Skin of body (tissue), 2 donors: Measurements from ENCODE around the gene EPHA8. TPM values are rescaled to one million over a fixed set of nuclear protein-coding genes. Genes with fewer than 3 reads are reported as not detected.

Experiments used
- DNase-seq: peaks from one replicate; lab custom pipeline; 2025; lab: John Stamatoyannopoulos, UW
- total RNA-seq: library from RNA; depleted of rRNA; stranded (reverse); fragments of >200 nt; gene quantifications from one replicate; pipeline ENCODE4 v1.2.3, GENCODE V29; 2014

The EPHA8 gene
- total RNA-seq: not detected

DNA sequence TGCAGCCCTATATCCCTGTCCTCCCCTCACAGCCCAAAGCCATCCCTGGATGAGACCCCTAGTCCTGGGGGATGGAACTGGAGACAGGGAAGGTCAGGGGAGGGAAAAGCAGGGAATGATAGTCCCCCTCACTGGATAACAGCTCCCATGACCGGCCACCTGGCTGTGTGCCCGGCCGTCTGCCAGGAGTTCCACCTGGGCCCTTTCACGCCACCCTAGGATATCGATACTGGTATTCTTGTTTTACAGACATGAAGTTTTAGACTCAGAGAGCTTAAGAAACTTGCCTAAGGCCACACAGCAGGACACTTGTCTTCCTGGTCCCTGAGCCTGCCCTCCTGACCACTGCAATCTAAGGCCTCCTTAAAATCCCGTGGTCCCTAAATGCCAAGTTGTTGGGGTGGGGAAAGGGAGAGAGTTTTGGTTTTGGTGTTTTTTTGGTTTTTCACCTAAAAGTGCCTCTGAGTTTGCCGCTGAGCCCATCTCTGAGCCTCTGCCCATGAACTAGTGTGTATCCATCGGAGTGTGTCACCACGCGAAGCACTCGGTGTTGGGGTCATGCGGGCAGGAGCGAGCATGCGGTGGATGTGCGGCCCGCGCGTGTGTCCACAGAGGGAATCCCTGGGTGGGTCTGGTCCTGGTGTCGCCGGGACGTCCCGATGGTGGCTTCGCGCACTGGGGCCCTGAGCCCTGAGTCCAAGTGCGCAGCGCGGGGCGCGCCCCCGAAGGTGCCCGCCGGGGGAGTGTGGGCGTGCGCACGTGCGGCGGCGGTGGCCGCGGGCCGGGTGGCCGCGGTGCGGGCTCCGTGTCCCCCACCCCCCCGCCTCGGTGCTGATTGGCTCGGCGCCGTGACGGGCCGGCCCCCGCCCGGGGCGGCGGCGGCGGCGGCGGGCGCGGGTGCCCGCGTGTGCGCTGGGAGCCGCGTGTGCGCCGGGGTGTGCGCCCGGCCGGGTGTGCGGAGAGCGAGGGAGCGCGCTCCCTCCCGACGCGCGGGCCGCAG, at the start of gene EPHA8:
EPHA8 (plus strand) TSS at position 906 of the 1,000 bp plus-strand sequence. CDS start 147 bp downstream, outside the sequence.
- no peak for DNase-seq

GRCh38 chr1:22516906-22517571, 46.2 kb upstream of the EPHA8 start:
- DNase-seq: no peak

GRCh38 chr1:22517956-22518355, 45.3 kb upstream of the EPHA8 start:
- DNase-seq: no peak

- no peak for DNase-seq
Measured at GRCh38 chr1:22518379-22518778, 44.9 kb upstream of the EPHA8 start.

- DNase-seq: no peak
Measured at GRCh38 chr1:22520871-22521270, 42.4 kb upstream of the EPHA8 start.

- DNase-seq: no peak
Measured at GRCh38 chr1:22521692-22522091, 41.6 kb upstream of the EPHA8 start.

DNA sequence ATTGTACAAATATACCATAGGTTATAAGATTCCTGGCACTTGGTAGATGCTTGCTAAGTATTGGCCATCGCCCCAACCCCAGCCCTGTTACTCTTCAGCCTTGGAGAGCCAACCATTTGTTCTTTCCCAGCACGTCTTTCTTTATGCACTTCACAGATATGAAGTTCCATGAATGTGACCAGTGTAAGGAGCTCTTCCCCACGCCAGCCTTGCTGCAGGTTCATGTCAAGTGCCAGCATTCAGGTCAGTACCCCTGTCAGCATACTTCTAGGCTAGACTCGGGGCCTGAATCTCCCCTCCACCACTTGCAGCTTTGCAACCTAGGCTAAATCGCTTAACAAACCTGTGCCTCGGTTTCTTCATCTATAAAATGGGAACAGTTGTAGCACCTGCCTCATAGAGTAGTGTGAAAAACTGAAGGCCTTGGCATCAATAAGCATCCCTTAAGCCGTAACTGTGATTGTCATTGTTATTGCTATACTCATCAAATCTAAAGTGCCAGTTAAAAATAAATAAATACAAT, 41.0 kb upstream of the EPHA8 start:
- no peak for DNase-seq

DNA sequence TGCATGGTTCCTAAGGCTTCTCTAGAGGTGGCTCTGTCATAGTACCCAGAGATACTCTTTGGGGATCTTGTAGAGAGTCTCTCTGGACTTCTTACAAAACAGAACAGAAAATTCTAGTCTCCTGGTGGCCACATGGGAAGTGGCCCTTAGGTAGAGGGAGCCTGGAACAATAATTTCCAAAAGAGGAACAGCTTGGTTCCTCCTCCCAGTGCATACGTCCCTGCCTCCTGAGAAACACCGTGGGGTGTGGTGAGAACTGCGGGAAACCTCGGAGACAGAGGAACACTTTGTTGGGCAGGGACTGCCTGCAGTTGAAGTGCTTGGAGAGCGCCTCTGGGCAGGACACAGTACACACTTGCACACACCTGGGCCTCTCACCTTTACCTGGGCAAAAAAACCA, 38.8 kb upstream of the EPHA8 start:
- DNase-seq: no peak

- DNase-seq: no peak
Measured at GRCh38 chr1:22525211-22525610, 38.1 kb upstream of the EPHA8 start.

- DNase-seq: no peak
Measured at GRCh38 chr1:22525646-22526045, 37.6 kb upstream of the EPHA8 start.

DNA sequence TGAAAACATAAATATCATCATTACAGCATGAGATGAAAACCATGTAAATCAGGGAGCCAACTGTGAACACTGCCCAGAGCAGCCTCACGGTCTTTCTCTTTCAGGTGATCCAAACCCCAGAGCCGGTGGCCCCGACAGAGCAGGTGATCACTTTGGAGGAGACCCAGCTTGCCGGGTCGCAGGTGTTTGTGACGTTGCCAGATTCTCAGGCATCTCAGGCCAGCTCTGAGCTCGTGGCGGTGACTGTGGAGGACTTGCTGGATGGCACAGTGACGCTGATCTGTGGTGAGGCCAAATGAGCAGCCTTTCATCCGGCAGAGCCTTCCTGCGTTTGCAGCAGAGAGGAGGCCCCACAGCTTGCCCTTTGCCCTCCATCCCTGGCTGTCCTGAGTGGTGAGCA, 37.2 kb upstream of the EPHA8 start:
- DNase-seq: no peak

- DNase-seq: no peak
Measured at GRCh38 chr1:22526677-22527076, 36.6 kb upstream of the EPHA8 start.

DNA sequence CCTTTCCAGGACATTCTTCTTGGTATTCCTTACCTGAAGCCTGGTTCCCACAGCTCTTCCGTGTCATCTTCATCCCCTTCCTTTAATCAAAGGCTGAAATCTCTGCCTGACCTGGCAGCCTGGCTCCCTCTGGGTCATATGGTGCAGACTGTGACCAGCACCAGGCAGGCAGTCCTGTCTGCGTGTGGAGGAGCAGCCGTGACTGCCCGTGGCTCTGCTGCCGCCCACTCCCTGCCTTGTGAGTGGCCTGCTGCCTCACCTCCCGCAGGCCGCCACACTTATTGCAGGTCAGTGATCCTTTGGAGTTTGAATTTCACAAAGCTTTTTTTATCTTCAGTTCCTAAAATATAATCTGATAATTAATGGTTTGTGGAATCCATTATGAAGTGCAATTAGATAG, 36.2 kb upstream of the EPHA8 start:
- DNase-seq: no peak

DNA sequence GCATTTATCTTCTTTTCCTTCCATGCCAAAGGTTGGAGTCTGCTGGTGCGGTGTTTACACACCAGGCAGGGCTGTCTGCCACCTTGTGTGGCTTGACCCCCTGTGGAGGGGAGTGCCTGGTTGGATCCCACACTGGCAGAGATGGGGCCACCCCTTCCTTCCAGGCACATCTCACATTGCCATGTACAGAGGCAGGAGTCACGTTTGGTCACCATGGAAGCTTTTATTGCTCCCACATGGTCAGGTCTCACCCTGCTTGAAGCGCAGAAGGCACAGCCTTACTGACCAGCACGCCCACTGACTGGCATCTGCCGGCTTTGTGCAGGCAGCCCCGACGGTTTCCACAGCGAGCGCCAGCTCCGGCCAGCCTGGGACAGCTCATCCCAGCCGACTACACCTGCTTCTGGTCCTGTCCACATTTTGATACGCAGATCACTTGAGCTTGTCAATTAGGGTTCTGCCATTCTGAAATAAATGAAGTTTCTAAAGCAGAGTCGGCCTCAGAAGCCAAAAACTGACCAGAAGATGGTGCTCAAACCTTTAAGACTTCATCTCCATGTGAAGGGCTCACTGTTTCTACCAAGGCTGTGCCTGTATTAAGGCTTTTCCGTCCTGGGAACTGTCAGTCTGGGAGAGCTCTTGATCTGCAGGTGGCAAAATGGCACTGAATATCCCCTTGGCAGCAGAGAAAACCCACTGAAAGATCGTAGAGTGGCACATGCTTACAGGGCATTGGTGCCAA, 35.6 kb upstream of the EPHA8 start:
- DNase-seq: no peak

DNA sequence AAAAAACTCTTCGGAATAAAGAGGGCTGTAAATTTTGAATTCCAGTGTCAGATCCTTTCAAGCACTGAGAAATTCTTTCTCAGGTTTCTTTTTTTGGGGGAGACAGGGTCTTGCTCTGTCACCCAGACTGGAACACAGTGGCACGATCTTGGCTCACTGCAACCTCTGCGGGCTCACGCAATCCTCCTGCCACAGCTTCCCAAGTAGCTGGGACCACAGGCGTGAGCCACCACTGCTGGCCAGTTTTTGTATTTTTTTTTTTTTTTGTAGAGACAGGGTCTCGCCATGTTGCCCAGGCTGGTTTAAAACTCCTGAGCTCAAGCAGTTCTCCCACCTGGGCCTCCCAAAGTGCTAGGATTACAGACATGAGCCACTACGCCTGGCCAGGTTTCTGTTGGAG, 34.8 kb upstream of the EPHA8 start:
- DNase-seq: no peak

- peak; percentile 83 for DNase-seq
Measured at GRCh38 chr1:22529901-22530621, 33.2 kb upstream of the EPHA8 start.

- DNase-seq: no peak
Measured at GRCh38 chr1:22530715-22531114, 32.6 kb upstream of the EPHA8 start.

- DNase-seq: peak; percentile 61
Measured at GRCh38 chr1:22531251-22531650, 32.0 kb upstream of the EPHA8 start.

DNA sequence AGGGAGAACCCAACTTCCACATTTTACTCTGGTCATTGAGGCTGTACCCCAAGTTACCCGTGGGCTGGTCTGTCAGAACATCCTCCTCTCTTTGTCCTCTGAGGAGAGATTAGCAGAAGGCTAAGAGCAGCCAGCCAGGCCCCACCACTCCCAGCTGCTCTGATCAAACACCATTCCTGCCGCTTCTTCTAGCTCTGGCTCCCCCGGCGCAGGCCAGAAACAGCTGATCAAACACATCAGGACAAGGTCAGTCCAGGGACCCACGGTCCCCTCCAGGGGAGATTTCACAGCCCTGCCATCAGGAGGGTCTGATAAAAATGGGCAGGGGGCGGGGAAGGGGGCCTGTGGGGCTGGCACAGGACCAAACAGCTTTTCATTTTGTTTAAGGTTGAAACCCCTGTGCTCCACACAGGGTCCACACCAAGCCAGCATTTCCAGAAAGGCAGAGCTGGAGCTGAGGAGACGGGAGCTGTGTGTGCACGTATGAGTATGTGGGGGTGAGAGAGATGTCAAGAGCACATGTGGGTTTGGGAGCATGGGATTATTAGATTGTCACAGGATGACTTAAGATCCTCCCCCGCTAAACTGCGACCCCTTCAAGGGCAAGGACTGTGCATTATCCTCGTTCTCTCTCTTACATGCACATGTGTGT, 29.9 kb upstream of the EPHA8 start:
- no peak for DNase-seq

DNA sequence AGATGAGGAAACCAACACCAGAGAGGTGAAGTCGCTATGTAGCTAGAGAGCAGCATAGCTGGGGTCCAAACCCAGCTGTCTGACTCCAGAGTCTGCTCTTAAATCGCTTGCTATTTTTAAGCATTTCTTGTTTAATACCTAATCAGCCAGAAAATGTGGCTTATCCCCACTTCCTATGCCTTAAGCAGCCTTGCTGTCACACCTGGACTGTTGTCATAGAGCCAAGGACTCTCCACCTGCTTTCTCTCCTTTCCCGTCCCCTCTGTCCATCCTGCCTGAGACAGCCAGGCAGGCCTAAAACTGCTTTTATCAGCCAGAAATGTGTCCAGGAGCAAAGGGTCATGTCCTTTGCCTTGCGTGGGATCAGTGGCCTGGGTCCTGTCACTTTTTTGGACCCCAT, 28.3 kb upstream of the EPHA8 start:
- DNase-seq: no peak
